Measurements from ENCODE around the gene PLA2G2D. TPM values are rescaled to one million over a fixed set of nuclear protein-coding genes. Genes with fewer than 3 reads are reported as not detected.
"Not testable (repeated sequence)": the region's sequence is repeated elsewhere in the genome, so short reads cannot be mapped to it uniquely, and the experiment has no call there.

The PLA2G2D gene
- total RNA-seq, 1 donor from 2014 or later, result not detected

- no peak for DNase-seq (ENCODE audit: low spot score)
- H3K4me3 ChIP-seq, result no peak overlapping the region
Observed at GRCh38 chr1:20137055-20137454, 17.7 kb upstream of the PLA2G2D start.

GRCh38 chr1:20136249-20136648 is 16.9 kb upstream of the PLA2G2D start:
- Histone ChIP-seq H3K79me2 (ENCODE audit: low read depth) (no peaks in the 10 kb centered on the region), H3K36me3 (no peaks in the 10 kb centered on the region), H3K27me3 (no peaks in the 10 kb centered on the region), H3K9ac (no peak overlapping the region), H3F3A (ENCODE audit: low read depth) (no peaks in the 10 kb centered on the region), H3K27ac (no peak overlapping the region), H4K20me1 (ENCODE audit: low read depth) (no peaks in the 10 kb centered on the region), H3K4me3 (no peak overlapping the region), H3K4me2 (no peak overlapping the region), H3K4me1 (no peaks in the 10 kb centered on the region), H2AFZ (replicated peaks) (no peak overlapping the region), H3K9me3 (ENCODE audit: low read depth) (no peaks in the 10 kb centered on the region)
- Mint-ChIP-seq H3K27ac (no peak overlapping the region), H3K4me3 (no peak overlapping the region), H3K27me3 (ENCODE audit: insufficient read depth, low read depth) (peaks cover 4% of the 10 kb centered on the region), H3K4me1 (no peaks in the 10 kb centered on the region), H3K36me3 (no peaks in the 10 kb centered on the region), H3K9me3 (no peaks in the 10 kb centered on the region)
- DNase-seq (ENCODE audit: low spot score), result no peak
- no peak for TF ChIP-seq CTCF (IDR thresholded peaks at IDR 0.05)
- TF ChIP-seq EZH2 (IDR thresholded peaks at IDR 0.05), result no peak
- no peak for TF ChIP-seq EZH2phosphoT487 (IDR thresholded peaks at IDR 0.05)

More at GRCh38 chr1:20137055-20137454, 17.7 kb upstream of the PLA2G2D start:
- Histone ChIP-seq H3K79me2 (ENCODE audit: low read depth) (no peaks in the 10 kb centered on the region), H3K9me3 (ENCODE audit: low read depth) (no peaks in the 10 kb centered on the region), H2AFZ (replicated peaks) (no peak overlapping the region), H3K27me3 (no peaks in the 10 kb centered on the region), H3F3A (ENCODE audit: low read depth) (no peaks in the 10 kb centered on the region), H4K20me1 (ENCODE audit: low read depth) (no peaks in the 10 kb centered on the region), H3K27ac (no peak overlapping the region), H3K9ac (no peak overlapping the region), H3K4me1 (no peaks in the 10 kb centered on the region), H3K36me3 (no peaks in the 10 kb centered on the region), H3K4me2 (no peak overlapping the region)
- TF ChIP-seq CTCF (IDR thresholded peaks at IDR 0.05) (no peak), EZH2phosphoT487 (IDR thresholded peaks at IDR 0.05) (no peak), EZH2 (IDR thresholded peaks at IDR 0.05) (no peak)
- no peaks in the 10 kb centered on the region for H3K4me1 Mint-ChIP-seq
- H3K27me3 Mint-ChIP-seq (ENCODE audit: insufficient read depth, low read depth), result peaks cover 5% of the 10 kb centered on the region
- H3K4me3 Mint-ChIP-seq, result no peak overlapping the region
- H3K27ac Mint-ChIP-seq, result no peak overlapping the region
- no peaks in the 10 kb centered on the region for H3K9me3 Mint-ChIP-seq
- H3K36me3 Mint-ChIP-seq, result no peaks in the 10 kb centered on the region

- Mint-ChIP-seq H3K4me1 (no peaks in the 10 kb centered on the region), H3K27ac (no peak overlapping the region)
Observed at GRCh38 chr1:20134995-20135394, 15.7 kb upstream of the PLA2G2D start.

GRCh38 chr1:20130518-20130917 is 11.2 kb upstream of the PLA2G2D start:
- H2AFZ ChIP-seq (replicated peaks), result not testable (repeated sequence)

More at GRCh38 chr1:20134995-20135394, 15.7 kb upstream of the PLA2G2D start:
- TF ChIP-seq EZH2 (IDR thresholded peaks at IDR 0.05) (no peak), EZH2phosphoT487 (IDR thresholded peaks at IDR 0.05) (no peak), CTCF (IDR thresholded peaks at IDR 0.05) (no peak)
- Mint-ChIP-seq H3K4me3 (no peak overlapping the region), H3K27me3 (ENCODE audit: insufficient read depth, low read depth) (peaks cover 2% of the 10 kb centered on the region), H3K36me3 (no peaks in the 10 kb centered on the region), H3K9me3 (peaks cover under 1% of the 10 kb centered on the region)
- Histone ChIP-seq H2AFZ (replicated peaks) (no peak overlapping the region), H4K20me1 (ENCODE audit: low read depth) (no peaks in the 10 kb centered on the region), H3K9me3 (ENCODE audit: low read depth) (no peaks in the 10 kb centered on the region), H3K9ac (no peak overlapping the region), H3K27ac (no peak overlapping the region), H3K4me1 (no peaks in the 10 kb centered on the region), H3K4me2 (no peak overlapping the region), H3K4me3 (no peak overlapping the region), H3F3A (ENCODE audit: low read depth) (no peaks in the 10 kb centered on the region), H3K36me3 (no peaks in the 10 kb centered on the region), H3K27me3 (no peaks in the 10 kb centered on the region), H3K79me2 (ENCODE audit: low read depth) (no peaks in the 10 kb centered on the region)
- no peak for DNase-seq (ENCODE audit: low spot score)

More at GRCh38 chr1:20130518-20130917, 11.2 kb upstream of the PLA2G2D start:
- not testable (repeated sequence) for H3K4me3 Mint-ChIP-seq; H3K9ac ChIP-seq; H3K27ac Mint-ChIP-seq; H3K9me3 ChIP-seq (ENCODE audit: low read depth); H3K4me3 ChIP-seq; H3K27ac ChIP-seq; H3F3A ChIP-seq (ENCODE audit: low read depth); H4K20me1 ChIP-seq (ENCODE audit: low read depth); H3K9me3 Mint-ChIP-seq; H3K4me1 ChIP-seq; H3K27me3 Mint-ChIP-seq (ENCODE audit: insufficient read depth, low read depth); H3K36me3 Mint-ChIP-seq; DNase-seq (ENCODE audit: low spot score); H3K4me2 ChIP-seq; H3K79me2 ChIP-seq (ENCODE audit: low read depth); H3K4me1 Mint-ChIP-seq; H3K36me3 ChIP-seq; H3K27me3 ChIP-seq
